Measurements from ENCODE around the gene CEACAM8.

The CEACAM8 gene

DNA sequence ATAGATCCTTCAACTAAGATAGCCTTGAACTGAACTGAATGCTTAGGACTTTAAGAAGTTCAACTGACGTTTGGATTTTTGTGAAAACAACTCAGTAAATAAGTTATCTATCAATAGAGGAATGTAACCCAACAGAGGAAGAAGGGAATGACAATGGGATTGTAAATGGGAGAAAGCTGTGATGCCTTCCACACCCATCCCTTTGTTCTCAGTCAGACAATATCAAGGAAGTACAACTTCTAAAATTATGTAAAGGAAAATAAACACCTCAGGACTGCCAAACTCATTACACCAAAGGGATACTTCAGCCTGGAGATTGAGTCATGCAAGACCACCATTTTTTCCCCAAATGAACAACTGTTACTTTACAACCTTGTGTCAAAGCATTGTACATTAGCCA lies 21.1 kb downstream of the CEACAM8 start:
- TF ChIP-seq, protein P1, sequence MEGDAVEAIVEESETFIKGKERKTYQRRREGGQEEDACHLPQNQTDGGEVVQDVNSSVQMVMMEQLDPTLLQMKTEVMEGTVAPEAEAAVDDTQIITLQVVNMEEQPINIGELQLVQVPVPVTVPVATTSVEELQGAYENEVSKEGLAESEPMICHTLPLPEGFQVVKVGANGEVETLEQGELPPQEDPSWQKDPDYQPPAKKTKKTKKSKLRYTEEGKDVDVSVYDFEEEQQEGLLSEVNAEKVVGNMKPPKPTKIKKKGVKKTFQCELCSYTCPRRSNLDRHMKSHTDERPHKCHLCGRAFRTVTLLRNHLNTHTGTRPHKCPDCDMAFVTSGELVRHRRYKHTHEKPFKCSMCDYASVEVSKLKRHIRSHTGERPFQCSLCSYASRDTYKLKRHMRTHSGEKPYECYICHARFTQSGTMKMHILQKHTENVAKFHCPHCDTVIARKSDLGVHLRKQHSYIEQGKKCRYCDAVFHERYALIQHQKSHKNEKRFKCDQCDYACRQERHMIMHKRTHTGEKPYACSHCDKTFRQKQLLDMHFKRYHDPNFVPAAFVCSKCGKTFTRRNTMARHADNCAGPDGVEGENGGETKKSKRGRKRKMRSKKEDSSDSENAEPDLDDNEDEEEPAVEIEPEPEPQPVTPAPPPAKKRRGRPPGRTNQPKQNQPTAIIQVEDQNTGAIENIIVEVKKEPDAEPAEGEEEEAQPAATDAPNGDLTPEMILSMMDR (IDR thresholded peaks at IDR 0.05; ENCODE audit: control insufficient read depth, extremely low read depth, insufficient read depth) = no peak
- DNase-seq (ENCODE audit: low read depth) = no peak
- H3K4me3 ChIP-seq (ENCODE audit: low read depth, low read length) = no peak overlapping the region

DNA sequence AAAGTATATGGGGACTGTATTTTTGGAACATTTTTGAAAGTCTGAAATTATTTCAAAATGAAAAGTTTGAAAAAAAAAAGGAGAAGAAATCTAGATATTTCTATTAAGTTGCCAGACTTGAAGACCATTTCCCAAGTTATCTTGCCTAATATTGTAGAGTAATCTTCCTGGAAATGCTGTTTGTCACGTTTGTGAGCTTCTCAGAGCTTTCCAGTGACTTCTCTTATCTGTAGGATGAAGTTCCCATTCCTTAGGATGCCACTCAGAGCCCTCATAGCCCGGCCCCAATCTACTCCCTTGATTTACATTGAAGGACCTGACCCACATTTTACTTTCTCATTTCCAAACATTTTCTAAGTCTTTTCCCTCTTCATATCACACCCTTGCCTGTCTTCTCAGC lies 23.6 kb downstream of the CEACAM8 start:
- TF ChIP-seq, protein P1 (IDR thresholded peaks at IDR 0.05; ENCODE audit: control insufficient read depth, extremely low read depth, insufficient read depth) = no peak
- no peak overlapping the region for H3K4me3 ChIP-seq (ENCODE audit: low read depth, low read length)
- DNase-seq (ENCODE audit: low read depth) = no peak

DNA sequence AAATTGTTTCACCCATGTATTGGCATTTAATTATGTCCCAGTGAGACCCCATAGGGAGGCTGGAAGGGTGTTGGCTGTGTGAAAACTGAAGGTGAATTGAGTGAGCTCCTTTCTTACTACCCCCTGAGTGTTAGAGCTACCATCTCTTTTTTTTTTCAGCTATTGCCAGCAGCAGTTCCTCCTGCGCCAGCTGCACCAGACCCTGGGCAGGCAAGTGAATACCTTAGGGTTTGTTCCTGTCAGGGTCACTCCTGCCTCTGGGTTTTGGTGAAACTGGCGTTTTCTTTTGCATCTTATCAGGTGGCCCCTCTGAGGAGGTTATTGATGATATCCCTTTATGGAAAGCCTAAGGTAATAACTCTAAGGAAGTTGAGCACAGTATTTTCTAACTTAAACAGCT lies 25.5 kb downstream of the CEACAM8 start:
- DNase-seq (ENCODE audit: low read depth) = no peak
- TF ChIP-seq, protein P1 (IDR thresholded peaks at IDR 0.05; ENCODE audit: control insufficient read depth, extremely low read depth, insufficient read depth) = no peak
- no peak overlapping the region for H3K4me3 ChIP-seq (ENCODE audit: low read depth, low read length)

DNA sequence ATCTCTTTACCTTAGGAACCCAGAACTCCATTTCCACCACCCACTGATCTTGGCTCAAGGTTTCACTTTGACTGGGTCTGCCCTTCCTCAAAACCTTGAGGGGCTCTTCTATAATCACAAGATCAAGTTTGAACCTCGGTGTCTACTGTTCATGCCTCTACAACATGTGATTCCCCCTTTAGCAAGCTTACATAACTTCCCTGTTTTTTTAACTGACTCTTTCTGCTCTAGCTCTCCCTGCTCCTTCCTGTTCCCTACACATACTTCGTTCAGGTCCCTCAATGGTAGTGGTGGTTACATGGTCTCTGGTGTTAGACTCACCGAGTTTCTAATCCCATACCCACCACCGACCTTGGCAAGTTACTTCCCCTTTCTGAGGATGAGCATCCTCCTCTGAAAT lies 26.7 kb downstream of the CEACAM8 start:
- H3K4me3 ChIP-seq (ENCODE audit: low read depth, low read length) = no peak overlapping the region
- DNase-seq (ENCODE audit: low read depth) = no peak

DNA sequence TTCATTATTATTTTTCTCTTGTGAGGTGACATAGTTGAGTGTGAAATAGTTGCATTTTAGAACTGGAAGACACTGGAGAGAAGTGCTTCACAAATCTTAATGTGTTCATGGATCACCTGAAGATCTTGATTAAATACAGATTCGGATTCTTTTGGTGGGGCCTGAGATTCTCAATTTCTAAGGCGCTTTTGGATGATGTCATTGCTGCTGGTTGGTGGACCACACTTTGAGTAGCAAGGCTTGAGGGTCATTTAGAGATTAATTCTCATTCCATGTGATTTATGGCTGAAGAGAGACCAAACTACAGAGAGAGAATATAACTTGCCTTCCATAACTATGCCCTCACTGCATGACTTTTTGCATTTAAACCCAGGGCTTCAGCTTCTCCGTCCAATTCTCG lies 27.2 kb downstream of the CEACAM8 start:
- TF ChIP-seq, protein P1 (IDR thresholded peaks at IDR 0.05; ENCODE audit: control insufficient read depth, extremely low read depth, insufficient read depth) = no peak
- H3K4me3 ChIP-seq (ENCODE audit: low read depth, low read length) = no peak overlapping the region
- DNase-seq (ENCODE audit: low read depth) = no peak

More for the DNA sequence above, 26.7 kb downstream of the CEACAM8 start:
- TF ChIP-seq, protein P1 (IDR thresholded peaks at IDR 0.05; ENCODE audit: control insufficient read depth, extremely low read depth, insufficient read depth) = no peak

DNA sequence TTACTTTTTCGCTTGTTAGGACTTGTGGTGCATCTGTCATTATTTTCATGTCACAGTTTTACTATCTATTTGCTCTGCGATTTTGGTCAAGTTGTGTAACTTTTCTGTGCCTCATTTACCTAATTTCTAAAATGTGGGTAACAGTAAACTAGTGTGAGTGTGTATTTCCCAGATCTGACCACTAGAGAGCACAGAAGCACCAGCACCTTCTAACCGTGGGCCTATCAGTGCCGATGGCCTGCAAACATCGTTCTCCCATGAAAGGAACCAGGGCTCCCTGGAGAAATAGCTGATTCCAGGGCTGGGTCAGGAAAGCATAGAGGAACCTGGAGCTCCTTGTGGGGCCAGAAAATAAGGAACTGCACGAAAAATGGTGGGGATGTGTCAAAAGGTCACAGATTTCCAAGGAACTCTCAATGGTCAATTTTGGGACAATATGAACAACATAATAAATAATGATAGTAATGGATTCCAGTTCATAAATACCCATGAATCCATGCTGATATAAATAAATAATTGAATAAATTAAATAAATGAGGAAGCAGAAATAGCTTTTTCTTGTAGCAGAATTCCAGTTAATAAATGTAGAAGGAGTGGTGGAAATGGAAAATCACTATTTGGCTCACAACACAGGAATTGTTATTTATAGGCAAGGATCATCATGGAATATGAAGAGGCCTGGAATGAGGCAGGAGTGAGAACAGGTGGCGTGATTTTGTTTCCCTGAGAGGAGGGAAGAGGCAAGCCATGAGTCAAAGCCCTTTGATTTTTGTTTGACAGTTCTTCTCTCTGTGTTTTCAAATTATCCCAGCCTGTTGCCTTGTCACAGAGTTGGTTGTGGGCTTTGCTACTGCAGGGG lies 31.1 kb downstream of the CEACAM8 start:
- no peak overlapping the region for H3K4me3 ChIP-seq (ENCODE audit: low read depth, low read length)
- TF ChIP-seq, protein P1 (IDR thresholded peaks at IDR 0.05; ENCODE audit: control insufficient read depth, extremely low read depth, insufficient read depth) = peak; percentile 58
- DNase-seq (ENCODE audit: low read depth) = no peak

DNA sequence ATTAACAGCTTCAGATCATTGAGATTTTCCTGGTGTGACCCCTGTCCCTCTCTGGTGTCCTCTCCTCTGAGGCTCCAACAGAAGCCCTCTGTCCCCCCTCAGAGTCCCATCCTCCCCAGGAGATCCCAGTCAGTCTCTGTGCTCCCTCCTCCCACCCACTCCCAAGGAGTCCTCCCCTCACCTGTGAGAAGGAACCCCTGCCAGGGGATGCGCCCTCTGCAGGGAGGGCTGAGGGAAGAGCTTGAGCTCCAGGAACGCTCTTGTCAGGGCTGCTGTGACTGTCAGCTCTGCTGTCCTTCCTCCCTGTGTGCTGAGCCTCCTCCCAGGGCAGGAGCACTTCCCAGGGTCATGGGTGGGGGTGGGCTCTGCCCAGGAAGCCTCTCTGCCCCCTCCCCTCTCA lies 33.2 kb downstream of the CEACAM8 start:
- TF ChIP-seq, protein P1 (IDR thresholded peaks at IDR 0.05; ENCODE audit: control insufficient read depth, extremely low read depth, insufficient read depth) = no peak
- no peak for DNase-seq (ENCODE audit: low read depth)
- H3K4me3 ChIP-seq (ENCODE audit: low read depth, low read length) = no peak overlapping the region
